Measurements from ENCODE around the gene MRFAP1.

DNA sequence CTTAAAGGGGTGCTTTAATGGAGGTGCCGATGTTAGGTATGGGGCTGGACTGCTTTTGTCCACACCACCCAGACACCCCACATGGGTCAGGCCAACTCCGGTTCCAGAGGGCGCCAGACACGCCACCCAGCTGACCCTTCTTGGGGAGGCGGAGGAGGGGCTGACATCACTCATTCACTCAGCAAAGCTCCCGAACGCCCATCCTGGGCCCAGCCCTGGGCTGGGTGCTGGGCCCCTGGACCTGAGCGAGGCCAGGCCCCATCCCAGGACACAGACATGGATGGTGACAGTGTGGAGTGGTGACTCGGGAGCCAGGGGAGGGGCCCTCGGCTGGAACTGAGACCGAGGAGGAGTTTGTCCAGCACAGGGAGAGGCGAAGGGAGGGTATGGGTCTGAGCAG, 37.4 kb upstream of the MRFAP1 start:
- TF ChIP-seq CTCF (IDR thresholded peaks at IDR 0.05) (no peak), POLR2A (IDR thresholded peaks at IDR 0.05) (no peak)
